Hippocampal formation (tissue), 2 donors: ENCODE data around the gene ETV6.

Experiments used
- DNase-seq, 2 donors: peaks; one replicate each; lab custom pipeline; 2025; lab: John Stamatoyannopoulos, UW

Gene ETV6

DNA sequence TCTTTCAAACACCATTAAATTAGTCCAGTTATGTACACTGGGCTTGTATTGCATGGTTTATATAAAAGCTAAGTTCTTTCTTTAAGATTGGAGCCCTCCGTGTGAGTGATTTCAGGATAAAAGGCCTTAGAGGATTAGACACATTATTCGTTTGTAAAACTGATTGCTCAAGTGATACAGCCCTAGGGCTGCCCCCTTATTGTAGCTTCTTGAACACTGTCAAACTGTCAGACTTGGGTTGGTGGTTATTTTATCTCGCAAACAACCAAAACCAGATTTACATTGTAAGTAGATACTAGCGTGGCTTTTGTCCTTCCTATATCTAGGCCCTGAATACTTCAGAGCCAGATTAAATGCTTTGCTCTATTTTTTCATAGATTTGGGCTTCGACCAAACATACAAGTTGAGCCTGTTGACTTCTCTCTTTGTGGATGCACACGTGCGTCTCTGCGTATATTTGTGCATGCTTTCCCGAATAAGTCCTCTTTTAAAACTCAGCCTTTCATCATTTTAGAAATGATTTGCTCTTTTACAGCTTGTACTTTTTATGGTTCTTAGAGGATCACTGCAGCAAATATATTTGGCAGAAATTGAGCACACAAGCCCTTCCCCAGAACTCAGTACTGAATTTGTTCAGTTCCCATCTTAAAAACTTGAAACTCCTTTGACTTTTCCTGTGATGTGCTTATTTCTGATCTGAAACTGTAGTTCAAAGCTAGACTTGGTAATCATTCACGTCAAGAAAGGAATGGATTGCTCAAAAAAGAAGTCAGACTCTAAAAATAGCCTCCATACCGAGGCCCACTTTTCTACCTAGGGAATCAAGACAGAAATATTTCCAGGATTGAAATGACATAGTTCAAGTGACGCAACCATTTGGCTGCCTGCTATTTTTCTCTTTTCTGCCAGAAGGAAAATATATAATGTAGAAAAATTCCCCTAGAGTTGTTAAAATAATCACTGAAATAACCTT is 129.5 kb downstream of the ETV6 start:
- DNase-seq: no peak

DNA sequence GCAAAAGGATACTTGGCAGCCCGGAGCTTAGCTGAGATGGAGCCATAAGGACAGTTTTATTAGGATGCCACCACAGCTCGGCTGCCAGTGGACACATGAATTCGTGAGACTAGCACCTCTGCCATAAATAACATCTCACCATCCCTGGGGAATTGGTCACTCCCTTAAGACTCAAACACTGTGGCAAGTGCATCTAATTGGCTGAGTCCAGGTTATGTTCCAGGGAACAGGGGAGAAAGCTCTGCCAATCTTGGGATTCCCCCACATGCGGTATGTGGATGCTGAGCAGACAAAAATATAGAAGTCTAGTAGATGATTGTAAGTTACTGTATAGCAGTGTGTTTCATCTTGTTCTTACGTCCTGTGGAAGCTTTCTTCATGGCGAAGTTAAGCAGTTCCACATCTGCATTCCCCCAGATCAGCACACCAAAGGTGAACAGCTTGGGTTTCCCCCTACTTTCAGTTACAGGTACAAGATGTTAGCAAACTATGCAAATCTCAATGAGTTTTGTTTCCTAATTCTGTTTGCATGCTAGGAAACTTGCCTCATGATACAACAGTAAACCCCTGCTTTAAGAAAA is 131.1 kb downstream of the ETV6 start:
- DNase-seq: no peak

DNA sequence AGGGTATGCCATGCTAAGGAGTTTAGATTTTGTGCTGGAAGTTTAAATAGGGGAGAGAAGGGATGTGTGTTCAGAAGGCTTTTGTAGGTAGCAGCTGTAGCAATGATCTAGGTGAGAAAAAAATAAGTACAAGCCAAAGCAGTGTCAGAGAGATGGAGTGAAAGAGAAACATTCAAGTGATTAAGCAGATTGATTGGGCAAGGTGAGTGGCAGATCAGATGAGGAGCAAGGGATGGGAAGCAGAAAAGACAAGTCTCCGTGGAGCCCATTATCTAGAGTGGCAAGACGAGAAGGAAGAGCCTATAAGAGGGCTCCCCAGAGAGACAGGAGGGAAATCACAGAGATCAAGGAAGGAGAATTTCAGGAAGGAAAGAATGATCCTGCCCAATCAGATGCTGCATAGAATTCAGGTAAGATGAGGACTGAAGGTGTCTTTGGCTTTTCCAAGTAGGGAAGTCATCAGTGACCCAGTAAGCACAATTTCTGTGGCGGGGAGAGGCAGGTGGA is 133.5 kb downstream of the ETV6 start:
- DNase-seq: no peak

DNA sequence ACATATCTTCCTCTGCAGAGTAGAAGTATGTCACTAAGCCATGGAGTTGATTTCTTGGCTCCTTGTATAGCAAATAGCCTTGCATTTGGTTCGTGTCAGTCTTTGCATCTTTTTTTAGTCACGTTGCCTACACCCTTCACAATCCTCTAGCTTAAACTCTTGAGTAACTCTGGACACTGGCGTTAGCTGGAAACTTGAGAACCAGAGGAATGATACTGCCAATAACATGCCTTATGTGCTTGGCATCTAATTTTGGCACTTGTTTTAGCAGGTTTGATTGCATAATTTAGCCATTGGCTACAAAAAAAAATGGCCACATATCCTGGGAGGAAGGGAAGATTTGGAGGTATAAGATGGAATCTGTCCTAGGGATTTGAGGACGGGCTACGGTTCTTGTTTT is 136.2 kb downstream of the ETV6 start:
- no peak for DNase-seq

DNA sequence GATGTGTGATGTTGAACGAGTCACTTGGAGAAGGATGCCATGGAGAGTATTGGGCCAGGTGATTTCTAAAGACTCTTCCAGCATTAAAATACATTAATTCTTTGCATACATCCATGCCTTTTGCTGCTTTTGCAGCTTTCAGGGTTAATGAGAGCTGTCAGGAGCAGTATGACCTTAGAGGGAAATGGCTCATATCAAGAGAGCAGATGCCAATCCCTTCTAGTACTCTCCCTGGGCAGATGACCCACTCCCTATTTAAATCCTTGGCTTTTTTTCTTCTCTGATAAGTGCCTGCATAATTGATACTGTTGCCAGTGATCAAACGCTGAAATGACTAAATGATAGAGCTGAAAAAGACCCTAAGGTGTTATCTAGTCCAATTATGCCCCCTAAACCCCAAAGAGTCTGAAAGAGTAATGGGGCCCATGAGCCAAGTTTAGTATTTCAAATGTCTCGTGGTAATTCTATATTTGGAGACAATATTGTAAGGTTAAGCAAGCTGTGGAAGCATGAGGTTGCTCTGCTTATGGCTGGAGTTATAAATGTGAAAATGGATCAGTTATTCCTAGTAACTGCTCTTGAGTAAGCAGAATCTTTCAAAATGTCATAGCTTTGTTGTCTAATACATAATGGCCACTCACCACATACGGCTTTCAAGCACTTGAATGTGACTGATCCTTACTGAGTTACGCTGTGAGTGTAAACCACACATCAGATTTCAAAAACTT is 137.3 kb downstream of the ETV6 start:
- DNase-seq: no peak

DNA sequence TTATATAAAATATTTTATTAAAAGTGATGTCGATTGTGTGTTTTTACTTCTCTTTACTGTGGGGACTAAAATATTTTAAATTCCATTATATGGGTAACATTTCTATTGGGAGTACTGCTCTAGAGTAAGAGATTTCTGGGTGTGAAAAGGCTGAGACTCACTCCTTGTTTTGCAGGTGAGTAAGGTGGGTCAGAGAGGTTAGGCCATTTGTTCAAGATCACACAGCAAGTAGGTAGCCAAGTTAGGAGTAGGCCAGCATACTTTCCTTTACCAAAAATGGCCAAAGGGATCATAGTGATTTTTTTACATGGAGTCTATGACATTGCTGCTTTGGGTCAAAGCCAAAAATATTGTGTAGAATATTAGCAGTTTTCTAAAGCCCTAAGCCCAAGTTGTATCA is 138.0 kb downstream of the ETV6 start:
- DNase-seq: no peak

DNA sequence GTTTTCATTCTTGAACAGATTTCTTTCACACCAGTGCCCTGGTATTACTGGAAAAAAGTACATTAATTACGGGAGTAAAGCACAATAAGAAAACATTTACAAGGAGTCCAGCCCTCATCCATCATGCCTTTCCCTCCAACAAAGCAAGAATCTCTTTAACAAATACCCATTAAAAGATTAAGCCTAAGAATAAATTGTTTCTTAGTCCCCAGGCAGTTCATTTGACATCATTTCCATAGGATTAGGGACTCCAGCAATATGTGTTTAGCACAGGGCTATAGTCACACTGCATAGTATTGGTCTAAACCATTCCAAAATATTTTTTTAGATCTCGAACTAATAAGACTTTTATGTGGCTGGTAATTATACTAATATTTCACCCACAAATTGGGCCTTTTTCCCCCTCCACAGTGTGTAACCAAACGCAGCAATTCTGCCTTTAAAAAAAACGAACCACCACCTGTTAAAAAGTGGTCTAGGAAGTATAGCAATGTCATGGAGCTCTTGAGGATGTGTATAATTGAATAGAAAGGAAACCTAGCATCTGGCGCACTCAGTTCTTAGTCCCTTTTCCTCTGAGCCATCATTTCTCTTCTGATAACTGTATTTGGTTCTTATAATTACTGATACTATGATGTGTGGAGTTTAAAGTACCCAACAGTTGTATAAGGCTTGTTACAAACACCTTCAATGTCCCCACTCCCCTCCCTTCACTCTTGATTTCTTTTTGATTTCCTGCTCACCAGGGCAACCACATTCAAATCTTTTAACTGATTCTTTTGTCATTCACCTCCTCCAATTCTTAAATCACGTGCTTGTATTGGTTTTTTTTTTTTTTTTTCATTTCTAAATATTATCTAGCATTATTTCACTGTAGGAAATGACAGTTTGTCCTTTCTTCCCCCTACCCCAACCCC is 138.7 kb downstream of the ETV6 start:
- DNase-seq: no peak

DNA sequence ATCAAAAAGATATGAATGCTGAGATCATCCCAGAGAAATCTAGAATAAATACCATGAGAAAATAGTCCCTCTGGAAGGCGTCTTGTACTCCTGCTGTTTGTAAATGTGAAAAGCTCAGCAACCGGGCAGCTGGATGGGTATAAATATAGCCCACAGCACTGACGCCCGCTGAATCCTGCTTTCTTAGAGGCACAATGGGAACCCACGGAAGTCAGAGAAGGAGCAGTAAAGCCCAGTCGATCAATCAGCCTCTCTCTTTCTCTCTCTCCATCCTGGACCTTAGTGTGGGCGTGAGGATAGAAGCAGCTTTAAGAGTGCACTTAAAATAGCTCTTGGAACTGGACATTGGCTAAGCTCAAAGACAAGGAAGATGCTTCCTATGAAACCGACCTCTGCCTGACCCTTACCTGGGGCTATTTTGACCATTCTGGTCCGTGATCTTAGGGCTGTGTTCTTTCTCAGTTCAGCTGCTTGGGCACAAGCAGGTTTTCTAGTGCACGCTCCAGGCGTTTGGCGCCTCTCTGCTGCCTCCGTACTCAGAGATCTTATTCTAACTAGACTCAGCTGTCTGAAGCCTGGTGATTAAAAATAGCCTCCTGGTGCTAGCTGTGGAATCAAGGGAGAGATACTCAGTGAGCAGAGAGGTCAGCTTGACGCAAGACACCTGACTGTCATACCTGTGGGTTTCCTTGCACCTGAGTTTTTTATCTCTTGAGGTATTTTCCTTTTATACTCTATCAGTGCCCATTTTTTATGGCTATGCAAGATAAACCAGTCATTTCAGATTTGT is 144.6 kb downstream of the ETV6 start:
- peak in 1 of 2 donors; percentile 52 for DNase-seq

DNA sequence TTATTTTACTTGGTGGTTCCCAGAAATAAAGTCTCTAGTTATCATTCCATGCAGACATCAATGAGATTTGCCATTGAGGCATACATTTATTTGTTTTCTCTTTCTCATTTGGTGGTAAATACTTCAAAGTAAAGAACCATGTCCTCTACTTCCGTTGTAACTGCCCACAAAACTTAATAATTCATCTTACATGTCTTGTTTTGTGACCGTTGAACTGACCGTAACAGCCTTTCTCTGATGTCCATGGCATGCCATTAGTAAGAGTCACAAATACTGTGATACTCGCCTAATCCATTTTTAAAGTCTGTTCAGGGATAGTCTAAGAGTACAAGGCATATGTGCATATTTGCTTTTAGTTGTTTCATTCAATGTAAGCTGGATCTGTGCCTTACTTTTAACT is 145.3 kb downstream of the ETV6 start:
- no peak for DNase-seq

DNA sequence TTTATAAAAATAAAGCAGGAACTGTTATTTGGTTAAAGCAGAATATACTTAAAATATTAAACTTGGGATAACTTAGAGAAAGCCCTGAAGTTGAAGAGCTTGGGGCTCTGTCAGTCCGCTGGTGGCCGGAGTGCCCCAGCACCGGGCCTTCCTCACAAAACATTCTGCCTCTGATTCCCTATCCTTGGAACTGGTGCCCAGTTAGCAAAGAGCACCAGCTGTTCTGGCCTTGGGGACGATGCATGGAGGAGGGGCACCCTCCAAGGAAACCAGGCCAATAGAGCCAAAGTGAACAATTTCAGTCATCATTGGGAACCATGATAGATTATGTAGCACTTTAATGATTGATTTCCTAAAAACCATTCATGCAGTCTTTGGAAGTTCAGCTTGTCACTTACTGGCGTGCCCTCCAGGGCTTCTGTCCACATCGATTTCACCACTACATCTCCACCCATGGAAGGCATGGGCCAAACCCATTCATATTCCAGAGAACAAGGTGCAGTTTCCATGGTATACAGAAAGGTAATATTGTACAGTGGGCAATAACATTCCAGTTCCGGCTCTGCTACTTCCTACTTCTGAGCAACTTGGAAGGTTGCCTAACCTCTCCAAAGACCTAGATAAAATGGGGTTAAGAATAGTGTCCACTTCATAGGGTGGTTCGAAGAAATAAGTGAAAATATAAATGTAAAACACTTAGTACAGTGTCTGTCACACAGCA is 145.9 kb downstream of the ETV6 start:
- no peak for DNase-seq

DNA sequence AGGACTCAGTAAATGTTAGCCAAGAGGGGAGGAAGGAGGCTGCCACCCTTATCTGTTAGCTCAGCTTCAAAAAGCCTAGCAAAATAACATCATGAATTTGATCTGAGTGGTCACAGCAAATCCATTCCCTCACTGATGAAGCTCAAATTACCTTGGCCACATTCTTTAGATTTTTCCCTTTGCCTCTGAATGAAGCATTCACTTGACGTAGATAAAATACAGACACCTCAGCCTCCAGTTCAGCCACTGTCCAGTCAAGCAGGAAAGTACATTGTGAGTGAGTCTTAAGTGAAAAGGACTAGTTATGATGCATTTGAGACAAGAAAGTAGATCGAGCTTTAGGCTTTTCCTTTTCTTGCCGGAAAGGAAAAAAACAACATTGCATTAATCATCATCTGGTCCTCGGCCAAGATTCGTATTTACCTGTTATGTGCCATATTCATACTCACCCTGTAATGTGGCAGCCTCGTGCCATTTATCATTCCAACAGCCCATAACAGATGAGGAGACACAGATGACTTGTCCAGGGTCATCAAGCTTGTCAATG is 146.5 kb downstream of the ETV6 start:
- DNase-seq: no peak

DNA sequence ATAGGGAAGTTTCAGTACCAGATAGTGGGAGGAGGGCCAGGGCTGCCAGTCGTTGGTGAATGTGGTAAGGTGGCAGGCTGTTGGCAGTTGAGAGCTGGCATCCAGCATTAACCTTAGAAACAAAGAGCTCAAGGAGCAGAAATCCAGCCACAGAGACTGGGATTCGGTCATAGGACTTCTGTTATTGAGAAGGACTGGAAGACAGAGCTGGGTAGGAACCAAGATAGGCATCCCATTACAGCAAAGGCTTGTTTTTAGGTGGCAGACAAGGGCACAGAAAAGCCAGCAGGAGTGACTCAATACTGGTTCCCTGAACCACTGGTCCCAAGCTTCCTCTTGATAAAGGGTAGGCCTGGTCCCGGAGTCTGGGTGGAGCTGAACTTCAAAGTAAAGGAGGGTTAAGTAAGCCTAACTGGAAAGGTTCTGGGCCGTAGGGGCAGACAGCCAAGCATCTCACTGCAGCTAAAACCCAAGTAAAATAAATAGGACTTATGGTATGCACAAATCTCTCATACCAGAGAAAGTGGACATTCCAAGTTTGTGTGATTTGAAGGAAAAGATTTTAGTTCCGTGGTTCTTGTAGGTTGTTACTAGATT is 147.9 kb downstream of the ETV6 start:
- no peak for DNase-seq

DNA sequence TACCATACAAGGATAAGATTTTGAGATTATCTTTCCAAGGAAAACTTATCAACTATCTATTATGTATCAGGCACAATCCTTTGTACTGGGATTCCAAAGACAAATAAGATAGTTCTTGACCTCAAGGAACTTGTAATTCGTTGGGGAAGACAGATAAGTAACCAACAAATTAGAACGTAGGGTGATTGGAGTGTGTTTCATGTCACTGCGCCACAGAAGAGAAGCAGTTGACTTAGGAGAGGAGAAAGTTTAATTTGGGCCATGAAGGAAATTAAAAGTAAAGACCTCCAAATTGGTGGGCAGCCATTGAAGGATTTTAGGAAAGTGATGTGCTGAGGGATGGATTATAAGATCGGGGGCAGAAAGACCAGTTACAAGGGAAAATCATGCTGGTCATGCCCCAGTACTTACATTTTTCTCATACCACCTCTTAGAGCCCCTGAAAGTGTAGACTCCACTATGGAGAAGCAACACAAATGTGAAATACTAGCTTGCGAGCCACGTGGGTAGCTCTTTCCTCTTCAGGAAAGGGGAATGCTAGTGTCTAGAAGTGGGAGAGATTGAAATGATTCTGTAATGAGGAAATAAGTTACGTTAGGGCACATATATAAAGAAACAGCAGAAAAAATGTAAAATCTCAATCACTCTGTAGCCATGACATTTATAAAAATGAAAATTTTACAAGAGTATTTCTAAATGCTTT is 148.7 kb downstream of the ETV6 start:
- no peak for DNase-seq

DNA sequence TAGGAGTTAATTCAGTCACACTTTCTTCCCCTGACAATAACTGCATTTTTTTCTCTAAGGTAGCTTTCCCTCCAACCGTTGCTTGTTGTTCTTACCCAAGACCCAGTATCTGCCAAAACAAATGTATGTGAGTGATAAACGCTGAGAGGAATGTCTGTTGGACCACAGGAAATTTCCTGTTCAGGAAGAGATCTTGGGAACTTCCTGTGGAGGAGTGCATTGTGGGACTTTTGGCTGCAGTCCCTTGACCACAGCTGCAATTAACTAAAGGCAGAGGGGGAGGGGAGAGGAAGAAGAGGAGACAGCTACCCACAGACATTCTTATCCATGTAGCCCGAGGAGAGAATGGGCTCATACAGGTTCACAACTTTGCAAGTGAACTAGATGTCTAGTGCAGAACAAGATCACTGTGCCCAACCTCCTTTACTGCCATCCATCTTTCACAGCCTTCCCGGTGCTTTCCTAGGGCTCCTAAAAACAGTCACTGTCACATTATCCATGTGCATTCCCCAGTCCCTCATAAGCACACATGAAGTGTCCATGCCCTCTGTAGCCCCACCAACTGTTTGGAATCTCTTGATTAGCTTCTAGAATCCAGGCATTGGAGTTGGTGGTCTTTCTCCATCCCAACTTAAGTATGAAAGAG is 149.5 kb downstream of the ETV6 start:
- DNase-seq: no peak

DNA sequence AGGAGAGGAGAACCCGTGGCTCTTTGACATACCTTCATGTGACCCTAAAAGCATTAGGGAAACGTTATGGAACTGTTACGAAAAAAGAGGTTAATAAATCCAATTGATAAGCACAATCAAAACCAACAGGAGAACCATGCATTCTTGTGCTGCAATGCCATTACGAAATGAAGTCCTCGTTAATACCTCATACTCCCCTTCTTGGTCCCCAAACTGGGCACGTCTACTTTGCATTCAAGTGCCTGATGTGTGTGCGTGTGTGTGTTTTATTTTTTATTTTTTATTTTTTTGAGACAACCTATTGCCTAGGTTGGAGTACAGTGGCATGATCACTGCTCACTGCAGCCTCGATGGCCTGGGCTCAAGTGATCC is 150.0 kb downstream of the ETV6 start:
- no peak for DNase-seq

DNA sequence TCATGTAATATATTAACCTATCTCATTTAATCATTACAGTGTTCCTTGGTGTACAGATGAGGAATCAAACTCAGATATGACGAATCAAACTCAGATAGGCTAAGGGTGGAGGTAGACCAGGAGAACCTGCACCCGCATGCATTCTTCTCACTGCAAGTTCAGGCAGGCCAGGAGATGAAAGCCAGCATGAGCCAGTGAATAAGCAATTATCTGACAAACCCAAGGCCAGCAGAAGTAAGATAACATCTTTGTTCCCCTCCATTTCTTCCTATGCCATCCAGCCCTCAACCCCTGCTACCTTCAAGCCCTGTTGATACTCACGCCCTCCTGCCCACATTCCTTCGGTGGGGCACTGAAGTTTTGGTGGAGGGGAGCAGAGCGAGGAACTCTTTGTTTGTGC is 152.2 kb downstream of the ETV6 start:
- DNase-seq: no peak

DNA sequence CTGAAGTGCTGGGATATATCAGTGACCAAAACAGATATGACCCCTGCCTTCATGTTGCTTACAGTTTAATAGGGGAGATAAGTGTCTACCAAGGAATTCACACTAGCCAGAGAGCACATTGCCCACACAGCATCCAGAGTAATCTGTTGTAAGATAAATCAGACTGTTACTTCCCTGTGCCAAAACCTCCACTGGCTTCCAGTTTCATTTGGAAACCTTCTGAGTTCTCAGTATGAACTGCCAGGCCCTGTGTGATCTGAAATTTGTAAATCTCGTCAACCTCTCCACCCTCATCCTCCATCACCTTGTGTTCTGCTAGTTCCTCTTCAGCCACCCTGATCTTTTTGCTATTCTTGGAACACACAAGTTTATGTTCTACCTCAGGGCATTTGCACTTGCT is 154.7 kb downstream of the ETV6 start:
- no peak for DNase-seq

DNA sequence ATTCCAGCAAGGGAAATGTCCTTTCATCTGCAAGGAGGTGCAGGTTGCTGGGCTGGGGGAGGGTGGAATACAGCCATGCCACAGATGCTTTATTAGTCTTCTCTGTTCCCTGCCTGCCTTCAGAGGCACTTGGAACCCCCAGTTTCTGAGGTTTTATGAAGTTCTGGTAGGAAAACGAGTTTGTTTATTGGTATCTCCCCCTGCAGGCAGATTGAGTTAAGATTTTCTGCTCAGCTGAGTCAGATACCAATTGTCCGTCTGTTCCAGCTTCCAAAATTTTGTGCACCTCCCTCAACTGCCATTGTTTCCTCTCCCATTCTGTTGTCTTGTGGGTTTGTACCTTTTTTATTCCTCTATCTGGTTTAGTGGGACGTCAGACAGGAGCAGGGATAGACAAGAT is 155.6 kb downstream of the ETV6 start:
- DNase-seq: no peak
